ENCODE data around the gene ARMH3.

ARMH3 gene

GRCh38 chr10:101818872-101819633, 236.9 kb downstream of the ARMH3 start:
- Histone ChIP-seq H3K4me3 (replicated peaks; ENCODE audit: low read depth, low read length) (peak overlapping the region; percentile 53), H3K27me3 (replicated peaks; ENCODE audit: control insufficient read depth, insufficient read depth, low read length) (no peaks in the 10 kb centered on the region), H3K36me3 (ENCODE audit: control insufficient read depth, insufficient read depth, low read length) (no peaks in the 10 kb centered on the region)
- no peak for TF ChIP-seq CTCF (IDR thresholded peaks at IDR 0.05; ENCODE audit: insufficient read depth, low read length, poor library complexity, severe bottlenecking)
- DNase-seq (ENCODE audit: extremely low read depth, insufficient read length) = no peak

GRCh38 chr10:101818119-101818871, 237.7 kb downstream of the ARMH3 start, which contains the start of gene OGA:
TSS of gene OGA (minus strand) at chr10:101818444. CDS start at chr10:101818022, 422 bp downstream.
- Histone ChIP-seq H3K36me3 (ENCODE audit: control insufficient read depth, insufficient read depth, low read length) (no peaks in the 10 kb centered on the region), H3K27me3 (replicated peaks; ENCODE audit: control insufficient read depth, insufficient read depth, low read length) (no peaks in the 10 kb centered on the region), H3K4me3 (replicated peaks; ENCODE audit: low read depth, low read length) (peak within 1 kb of the TSS; percentile 82)
- DNase-seq (ENCODE audit: extremely low read depth, insufficient read length) = peak; percentile 98
- no peak for TF ChIP-seq CTCF (IDR thresholded peaks at IDR 0.05; ENCODE audit: insufficient read depth, low read length, poor library complexity, severe bottlenecking)

- peak; percentile 46 for DNase-seq (ENCODE audit: extremely low read depth, insufficient read length)
- H3K36me3 ChIP-seq (ENCODE audit: control insufficient read depth, insufficient read depth, low read length) = peaks cover under 1% of the 10 kb centered on the region; the same call in 1 of the 2 replicates
- no peaks in the 10 kb centered on the region for H3K27me3 ChIP-seq (replicated peaks; ENCODE audit: control insufficient read depth, insufficient read depth, low read length)
- peak overlapping the region; percentile 82 for H3K4me3 ChIP-seq (replicated peaks; ENCODE audit: low read depth, low read length)
- TF ChIP-seq CTCF (IDR thresholded peaks at IDR 0.05; ENCODE audit: insufficient read depth, low read length, poor library complexity, severe bottlenecking) = no peak
Measured at GRCh38 chr10:101817337-101818118, 238.4 kb downstream of the ARMH3 start.

GRCh38 chr10:101816913-101817336, 239.0 kb downstream of the ARMH3 start:
- DNase-seq (ENCODE audit: extremely low read depth, insufficient read length) = no peak
- H3K4me3 ChIP-seq (replicated peaks; ENCODE audit: low read depth, low read length) = peak overlapping the region; percentile 82

More at GRCh38 chr10:101816913-101817336, 239.0 kb downstream of the ARMH3 start:
- TF ChIP-seq CTCF (IDR thresholded peaks at IDR 0.05; ENCODE audit: insufficient read depth, low read length, poor library complexity, severe bottlenecking) = no peak
- Histone ChIP-seq H3K36me3 (ENCODE audit: control insufficient read depth, insufficient read depth, low read length) (peaks cover 2% of the 10 kb centered on the region; the same call in 1 of the 2 replicates), H3K27me3 (replicated peaks; ENCODE audit: control insufficient read depth, insufficient read depth, low read length) (no peaks in the 10 kb centered on the region)
